Stomach (tissue), 9 donors: ENCODE measurements around the gene ZNF485. TPM values are rescaled to one million over a fixed set of nuclear protein-coding genes. Genes with fewer than 3 reads are reported as not detected.
A peak's percentile ranks its signal among the peaks of the same experiment; 100 is the strongest.
"Not testable (repeated sequence)": the region's sequence is repeated elsewhere in the genome, so short reads cannot be mapped to it uniquely, and the experiment has no call there.

ENCODE experiments used
- DNase-seq, 2 donors: peaks; one replicate each; pipeline versions ENCODE4 v3.0.0 to v3.0.0-alpha.2; 2013 to 2019
- H3K27ac ChIP-seq, 5 donors: fragments of 200-600 bp in 4 of 5; sonication (generic) in 4 of 5; one replicate each; pipeline ENCODE4 v1.5.1; 2013 to 2019; ENCODE audit warnings: mild to moderate bottlenecking in 1 of 5, moderate library complexity in 1 of 5
- H3K27me3 ChIP-seq, 3 donors: fragments of 200-600 bp; sonication (generic); one replicate each; pipeline ENCODE4 v1.5.1; 2017 to 2019; ENCODE audit warnings: mixed run types in 1 of 3
- H3K36me3 ChIP-seq, 4 donors: fragments of 200-600 bp; sonication (generic); 1 replicate in 3 of 4; 2 replicates in 1 of 4; pipeline ENCODE4 v1.5.1; 2016 to 2019
- H3K4me1 ChIP-seq, 4 donors: fragments of 200-600 bp; sonication (generic); one replicate each; pipeline ENCODE4 v1.5.1; 2016 to 2019
- H3K4me3 ChIP-seq, 4 donors: fragments of 200-600 bp; sonication (generic) in 3 of 4; one replicate each; pipeline ENCODE4 v1.5.1; 2016 to 2019; ENCODE audit warnings: mild to moderate bottlenecking in 1 of 4
- H3K9me3 ChIP-seq, 4 donors: fragments of 200-600 bp; sonication (generic); one replicate each; pipeline ENCODE4 v1.5.1; 2016 to 2019
- EP300 ChIP-seq: sonication (generic); formaldehyde crosslinking; IDR thresholded peaks from one replicate; pipeline ENCODE4 v1.6.1; 2017; ENCODE audit warnings: antibody characterized with exemption
- POLR2A ChIP-seq, 4 donors: fragments of 450-650 bp; IDR thresholded peaks; one replicate each; pipeline ENCODE4 v1.6.1; 2016; ENCODE audit warnings: antibody characterized with exemption in 4 of 4, control low read depth in 2 of 4, mild to moderate bottlenecking in 1 of 4, moderate library complexity in 1 of 4
- POLR2AphosphoS5 ChIP-seq, 3 donors: sonication (generic); formaldehyde crosslinking; IDR thresholded peaks; one replicate each; pipeline ENCODE4 v1.6.1; 2016; ENCODE audit warnings: antibody characterized with exemption in 3 of 3
- WGBS, 5 donors: extraction: QIAGEN DNeasy Blood & Tissue Kit in 3 of 5; methylation state at CpG; one replicate each; pipeline versions ENCODE4 v1.1.5 to v1.1.7; 2013 to 2018; 5-methylcytosine and 5-hydroxymethylcytosine counted together
- intact Hi-C: fragments of 100-400 bp; cut with DNase I; formaldehyde crosslinking; loops from one replicate; pipeline ENCODE4 v1.15.1; 2023; ENCODE audit warnings: low total_unique reads
- polyA plus RNA-seq, 3 donors: library from polyadenylated mRNA; stranded (reverse); fragments of 200-250 nt; gene quantifications; one replicate each; pipeline ENCODE4 v1.2.3, GENCODE V29; 2013
- total RNA-seq, 5 donors: library from RNA; depleted of rRNA; stranded (reverse); fragments of >200 nt; gene quantifications; one replicate each; pipeline versions ENCODE4 v1.1.0 to v1.2.3, GENCODE V29; 2014 to 2016
- TF ChIP-seq, protein P1 (sequence below), 7 experiments: fragments of 450-650 bp in 4 of 7; fragments of 200-600 bp in 3 of 7; sonication (generic) in 3 of 7; IDR thresholded peaks; one replicate each; pipeline ENCODE4 v1.5.1; 2016 to 2019; ENCODE audit warnings: antibody characterized with exemption in 7 of 7, control low read depth in 2 of 7, mild to moderate bottlenecking in 1 of 7
- donor health status: healthy with polysubstance abuse.
- donor health status: Bipolar disorder and iron deficiency.
- donor health status: healthy.

ZNF485 gene
- total and polyA plus RNA-seq, 8 donors: 1.8 to 12.1 (median 2.2) TPM; not detected in 1

DNA sequence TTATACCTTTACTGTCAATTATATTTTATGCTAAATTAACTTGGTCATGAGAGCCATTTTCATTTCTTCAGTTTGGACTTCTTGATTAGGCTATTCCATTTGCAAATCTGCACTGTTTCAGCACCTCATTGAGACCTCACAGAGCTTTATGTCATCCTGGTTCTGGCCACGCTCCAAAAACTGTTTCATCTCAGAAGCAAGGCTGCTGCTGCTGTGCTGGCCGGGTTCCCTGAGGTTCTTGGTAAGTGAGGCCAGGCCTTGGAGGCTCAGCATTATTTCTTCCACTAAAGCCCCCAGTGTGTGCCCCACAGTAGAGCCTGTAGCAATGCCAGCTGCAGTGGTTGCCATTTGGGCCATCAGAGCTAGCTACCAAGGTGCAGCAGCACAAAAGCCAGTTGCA lies 7.8 kb upstream of the ZNF485 start:
- Histone ChIP-seq H3K4me3 (no peak overlapping the region), H3K27me3 (no peaks in the 10 kb centered on the region), H3K4me1 (peaks cover 0 to 17% (median 13%) of the 10 kb centered on the region in 4 donors), H3K36me3 (no peaks in the 10 kb centered on the region), H3K27ac (no peak overlapping the region), H3K9me3 (no peaks in the 10 kb centered on the region)
- DNase-seq: peak in 1 of 2 donors; percentile 60
- intact Hi-C loops: no loop called here
- WGBS, 5 donors: 69 to 73% (median 71%) methylated on average over 2 of the region's 2 CpGs
- TF ChIP-seq, protein P1, sequence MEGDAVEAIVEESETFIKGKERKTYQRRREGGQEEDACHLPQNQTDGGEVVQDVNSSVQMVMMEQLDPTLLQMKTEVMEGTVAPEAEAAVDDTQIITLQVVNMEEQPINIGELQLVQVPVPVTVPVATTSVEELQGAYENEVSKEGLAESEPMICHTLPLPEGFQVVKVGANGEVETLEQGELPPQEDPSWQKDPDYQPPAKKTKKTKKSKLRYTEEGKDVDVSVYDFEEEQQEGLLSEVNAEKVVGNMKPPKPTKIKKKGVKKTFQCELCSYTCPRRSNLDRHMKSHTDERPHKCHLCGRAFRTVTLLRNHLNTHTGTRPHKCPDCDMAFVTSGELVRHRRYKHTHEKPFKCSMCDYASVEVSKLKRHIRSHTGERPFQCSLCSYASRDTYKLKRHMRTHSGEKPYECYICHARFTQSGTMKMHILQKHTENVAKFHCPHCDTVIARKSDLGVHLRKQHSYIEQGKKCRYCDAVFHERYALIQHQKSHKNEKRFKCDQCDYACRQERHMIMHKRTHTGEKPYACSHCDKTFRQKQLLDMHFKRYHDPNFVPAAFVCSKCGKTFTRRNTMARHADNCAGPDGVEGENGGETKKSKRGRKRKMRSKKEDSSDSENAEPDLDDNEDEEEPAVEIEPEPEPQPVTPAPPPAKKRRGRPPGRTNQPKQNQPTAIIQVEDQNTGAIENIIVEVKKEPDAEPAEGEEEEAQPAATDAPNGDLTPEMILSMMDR (IDR thresholded peaks at IDR 0.05): no peak
- TF ChIP-seq POLR2AphosphoS5 (IDR thresholded peaks at IDR 0.05) (no peak), EP300 (no peak), POLR2A (IDR thresholded peaks at IDR 0.05) (no peak)

DNA sequence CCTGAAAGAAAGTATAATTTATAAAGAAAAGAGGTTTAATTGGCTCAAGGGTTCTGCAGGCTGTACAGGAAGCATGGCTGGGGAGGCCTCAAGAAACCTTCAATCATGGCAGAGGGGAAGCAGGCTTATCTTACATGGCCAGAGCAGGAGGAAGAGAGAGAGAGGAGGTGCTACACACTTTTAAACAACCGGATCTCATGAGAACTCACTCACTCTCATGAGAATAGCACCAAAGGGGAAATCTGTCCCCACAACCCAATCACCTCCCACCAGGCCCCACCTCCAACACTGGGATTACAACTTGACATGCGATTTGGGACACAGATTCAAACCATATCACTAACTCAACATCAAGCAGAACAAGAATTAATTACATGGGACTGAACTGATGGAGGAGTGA lies 6.9 kb upstream of the ZNF485 start:
- WGBS, 5 donors: 63 to 84% (median 76%) methylated on average over 2 of the region's 2 CpGs
- intact Hi-C loops: no loop called here
- Histone ChIP-seq H3K36me3 (no peaks in the 10 kb centered on the region), H3K4me3 (no peak overlapping the region), H3K4me1 (peaks cover 0 to 17% (median 12%) of the 10 kb centered on the region in 4 donors), H3K9me3 (no peaks in the 10 kb centered on the region), H3K27ac (no peak overlapping the region), H3K27me3 (no peaks in the 10 kb centered on the region)
- no peak for DNase-seq
- TF ChIP-seq EP300: no peak
- no peak for TF ChIP-seq POLR2A (IDR thresholded peaks at IDR 0.05)

DNA sequence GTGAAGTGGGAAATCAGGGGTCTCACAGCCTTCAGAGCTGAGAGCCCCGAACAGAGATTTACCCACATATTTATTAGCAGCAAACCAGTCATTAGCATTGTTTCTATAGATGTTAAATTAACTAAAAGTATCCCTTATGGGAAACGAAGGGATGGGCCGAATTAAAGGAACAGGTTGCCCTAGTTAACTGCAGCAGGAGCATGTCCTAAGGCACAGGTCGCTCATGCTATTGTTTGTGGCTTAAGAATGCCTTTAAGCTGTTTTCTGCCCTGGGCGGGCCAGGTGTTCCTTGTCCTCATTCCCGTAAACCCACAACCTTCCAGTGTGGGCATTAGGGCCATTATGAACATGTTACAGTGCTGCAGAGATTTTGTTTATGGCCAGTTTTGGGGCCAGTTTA lies 4.7 kb upstream of the ZNF485 start:
- H3K27ac ChIP-seq, intact Hi-C loops, DNase-seq, H3K4me3 ChIP-seq, H3K36me3 ChIP-seq, H3K27me3 ChIP-seq, H3K9me3 ChIP-seq, H3K4me1 ChIP-seq: not testable (repeated sequence)
- WGBS, 5 donors: 88 to 91% (median 89%) methylated on average over 6 of the region's 6 CpGs

DNA sequence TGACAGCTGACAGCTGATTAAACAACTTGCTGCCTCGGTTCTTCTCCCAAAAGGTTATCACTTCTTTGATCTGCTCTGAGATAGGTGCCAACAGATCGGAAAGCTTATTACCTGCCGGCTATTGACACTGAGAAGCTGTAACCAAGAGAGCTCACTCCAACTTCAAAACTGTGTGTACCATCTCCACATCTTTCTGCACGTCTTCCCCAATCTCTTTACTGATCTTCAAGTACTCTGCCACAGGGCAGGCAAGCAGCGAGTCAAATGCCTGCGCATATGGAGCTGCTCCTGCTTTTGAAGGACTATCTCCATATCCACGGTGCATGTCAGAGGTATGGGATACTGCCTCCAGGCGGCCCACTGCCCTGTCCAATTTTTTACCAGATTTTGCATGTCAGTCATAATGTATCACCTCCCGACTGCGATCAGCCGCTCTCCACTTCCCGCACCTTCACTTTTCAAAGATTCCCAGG lies 352 bp upstream of the ZNF485 start:
- TF ChIP-seq POLR2A (IDR thresholded peaks at IDR 0.05) (no peak), POLR2AphosphoS5 (IDR thresholded peaks at IDR 0.05) (no peak)
- intact Hi-C loops: no loop called here
- Histone ChIP-seq H3K4me1 (peaks cover 9 to 17% (median 15%) of the 10 kb centered on the region in 4 donors), H3K9me3 (no peaks in the 10 kb centered on the region), H3K27me3 (no peaks in the 10 kb centered on the region), H3K4me3 (peak overlapping the region; percentile 82 to 96 (median 89)), H3K36me3 (peaks cover 6 to 24% (median 20%) of the 10 kb centered on the region in 4 donors), H3K27ac (peak overlapping the region in 3 of 5 donors; percentile 81 to 88 (median 81))
- WGBS, 5 donors: 48 to 58% (median 56%) methylated on average over 12 of the region's 12 CpGs
- no peak for DNase-seq

DNA sequence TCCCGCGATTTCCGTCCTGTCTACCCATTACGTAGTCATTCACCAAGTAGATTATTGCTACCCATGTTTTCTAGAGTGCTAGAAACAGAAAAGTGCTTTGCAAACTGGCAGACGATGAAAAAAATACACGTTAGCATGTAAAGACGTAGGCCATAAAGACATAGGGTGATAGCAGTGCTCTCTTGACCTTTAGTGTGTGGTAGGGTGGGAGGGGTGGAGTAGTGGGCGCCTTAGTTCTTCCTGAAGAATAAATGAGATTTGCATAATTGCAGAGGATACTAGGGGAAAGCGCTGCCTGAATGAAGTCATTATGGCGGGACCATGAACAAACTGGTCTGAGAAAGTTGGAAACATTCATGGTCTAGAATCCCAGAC lies 948 bp downstream of the ZNF485 start:
- WGBS, 5 donors: 49 to 80% (median 57%) methylated on average over 10 of the region's 10 CpGs
- peaks cover 9 to 17% (median 15%) of the 10 kb centered on the region in 4 donors for H3K4me1 ChIP-seq
- intact Hi-C loops: no loop called here
- H3K4me3 ChIP-seq: peak overlapping the region; percentile 82 to 96 (median 89)
- H3K36me3 ChIP-seq: peaks cover 6 to 35% (median 30%) of the 10 kb centered on the region in 4 donors
- H3K27me3 ChIP-seq: no peaks in the 10 kb centered on the region
- DNase-seq: no peak
- H3K9me3 ChIP-seq: no peaks in the 10 kb centered on the region
- peak overlapping the region in 3 of 5 donors; percentile 77 to 88 (median 81) for H3K27ac ChIP-seq
- TF ChIP-seq EP300: no peak
- TF ChIP-seq, protein P1 (IDR thresholded peaks at IDR 0.05): no peak
- no peak for TF ChIP-seq POLR2AphosphoS5 (IDR thresholded peaks at IDR 0.05)
- no peak for TF ChIP-seq POLR2A (IDR thresholded peaks at IDR 0.05)

DNA sequence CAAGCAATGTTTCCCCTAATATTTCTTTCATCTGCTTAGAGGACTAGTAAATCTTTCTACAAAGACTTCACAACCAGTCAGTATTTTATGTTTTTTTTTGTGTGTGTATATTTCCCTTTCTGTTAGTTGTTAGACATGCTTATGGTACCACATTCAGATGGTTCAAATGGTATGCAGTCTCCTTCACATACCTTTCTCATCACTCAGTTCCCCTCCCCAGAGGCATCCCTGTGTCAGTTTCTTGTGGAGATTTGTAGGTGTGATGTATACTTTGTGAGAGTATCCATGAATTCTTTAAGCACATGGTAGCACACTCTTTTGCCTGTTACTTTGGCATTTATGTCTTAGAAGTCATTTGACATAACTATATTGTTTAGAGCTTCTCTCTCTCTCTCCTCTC lies 4.4 kb downstream of the ZNF485 start:
- Histone ChIP-seq H3K4me1 (peaks cover 9 to 17% (median 14%) of the 10 kb centered on the region in 4 donors), H3K36me3 (peaks cover 10 to 68% (median 60%) of the 10 kb centered on the region in 4 donors), H3K27me3 (no peaks in the 10 kb centered on the region), H3K4me3 (no peak overlapping the region), H3K9me3 (peaks cover 0 to 25% (median 9%) of the 10 kb centered on the region in 4 donors), H3K27ac (no peak overlapping the region)
- no peak for DNase-seq
- TF ChIP-seq POLR2A (IDR thresholded peaks at IDR 0.05): no peak
- TF ChIP-seq POLR2AphosphoS5 (IDR thresholded peaks at IDR 0.05): no peak
- TF ChIP-seq, protein P1 (IDR thresholded peaks at IDR 0.05): no peak
- no peak for TF ChIP-seq EP300
- intact Hi-C loops: no loop called here
